HEK293T (cell line): ENCODE data around the gene RAE1.

ENCODE experiments used
- CTCF ChIA-PET: fragments of 350-600 bp; formaldehyde crosslinking; extraction: SDS; loops from one replicate; lab custom pipeline; 2021; ENCODE audit warnings: antibody characterized with exemption, inconsistent platforms; lab: Yijun Ruan, JAX
- POLR2A ChIA-PET: fragments of 350-600 bp; formaldehyde crosslinking; extraction: SDS; loops from one replicate; lab custom pipeline; 2020; ENCODE audit warnings: antibody characterized with exemption, inconsistent platforms; lab: Yijun Ruan, JAX
- DNase-seq: peaks from one replicate; pipeline ENCODE4 v3.0.0; 2012; ENCODE audit warnings: mixed read lengths; ENCODE audit errors: extremely low spot score
- ARNT ChIP-seq: fragments of 450-650 bp; IDR thresholded peaks from 2 replicates; pipeline ENCODE4 v1.6.1; 2017; ENCODE audit warnings: mild to moderate bottlenecking
- BHLHE40 ChIP-seq: fragments of 450-650 bp; IDR thresholded peaks from 2 replicates; pipeline ENCODE4 v1.6.1; 2016; ENCODE audit warnings: mild to moderate bottlenecking, moderate library complexity, borderline replicate concordance
- CTBP1 ChIP-seq: fragments of 450-650 bp; IDR thresholded peaks from 2 replicates; pipeline ENCODE4 v1.6.1; 2016; ENCODE audit warnings: borderline replicate concordance
- ELF4 ChIP-seq: fragments of 450-650 bp; IDR thresholded peaks from 2 replicates; pipeline ENCODE4 v1.6.1; 2017; ENCODE audit warnings: antibody characterized with exemption
- FOXA1 ChIP-seq: fragments of 450-650 bp; IDR thresholded peaks from 2 replicates; pipeline ENCODE4 v1.6.1; 2016; ENCODE audit warnings: mild to moderate bottlenecking
- FOXK2 ChIP-seq: fragments of 450-650 bp; IDR thresholded peaks from 2 replicates; pipeline ENCODE4 v1.6.1; 2016; ENCODE audit warnings: mild to moderate bottlenecking
- FOXM1 ChIP-seq: fragments of 450-650 bp; IDR thresholded peaks from 2 replicates; pipeline ENCODE4 v1.6.1; 2017; ENCODE audit warnings: mild to moderate bottlenecking, borderline replicate concordance
- HDGF ChIP-seq: fragments of 450-650 bp; IDR thresholded peaks from 2 replicates; pipeline ENCODE4 v1.6.1; 2017; ENCODE audit warnings: antibody characterized with exemption, borderline replicate concordance
- L3MBTL2 ChIP-seq: fragments of 450-650 bp; conservative IDR thresholded peaks from 2 replicates; pipeline ENCODE4 v1.6.1; 2016; ENCODE audit warnings: mild to moderate bottlenecking
- LEF1 ChIP-seq: fragments of 450-650 bp; IDR thresholded peaks from 2 replicates; pipeline ENCODE4 v1.6.1; 2017; ENCODE audit warnings: mild to moderate bottlenecking, borderline replicate concordance
- NFRKB ChIP-seq: fragments of 450-650 bp; IDR thresholded peaks from 2 replicates; pipeline ENCODE4 v1.6.1; 2016; ENCODE audit warnings: mild to moderate bottlenecking, moderate library complexity
- PKNOX1 ChIP-seq: fragments of 450-650 bp; IDR thresholded peaks from 2 replicates; pipeline ENCODE4 v1.6.1; 2016
- SP1 ChIP-seq: fragments of 450-650 bp; IDR thresholded peaks from 2 replicates; pipeline ENCODE4 v1.6.1; 2017
- SUZ12 ChIP-seq: fragments of 450-650 bp; IDR thresholded peaks from 2 replicates; pipeline ENCODE4 v1.6.1; 2016; ENCODE audit warnings: mild to moderate bottlenecking
- TARDBP ChIP-seq: fragments of 450-650 bp; IDR thresholded peaks from 2 replicates; pipeline ENCODE4 v1.6.1; 2016
- ZNF384 ChIP-seq: fragments of 450-650 bp; IDR thresholded peaks from 2 replicates; pipeline ENCODE4 v1.6.1; 2016

Gene RAE1

GRCh38 chr20:57384953-57385761 lies 34.1 kb downstream of the RAE1 start:
- ChIA-PET POLR2A (interaction anchor here (1.3 kb wide), 1 partner anchor 9 kb away, joined by 3 read pairs; no protein-coding TSS in a partner anchor), CTCF (no interaction called here)
- DNase-seq = no peak
- TF ChIP-seq BHLHE40 (no peak), HDGF (no peak), SP1 (no peak), LEF1 (no peak), ARNT (no peak), ZNF384 (no peak), SUZ12 (no peak), FOXK2 (no peak), CTBP1 (no peak), ELF4 (no peak), NFRKB (no peak), TARDBP (no peak), FOXA1 (no peak)

- CTCF ChIA-PET = no interaction called here
- POLR2A ChIA-PET = interaction anchor here (1.3 kb wide), 1 partner anchor 9 kb away, joined by 3 read pairs; no protein-coding TSS in a partner anchor
- TF ChIP-seq LEF1 (no peak), ARNT (no peak), FOXK2 (no peak), L3MBTL2 (no peak), SP1 (no peak), ZNF384 (no peak), FOXA1 (no peak), FOXM1 (no peak), ELF4 (no peak), SUZ12 (no peak), BHLHE40 (no peak), PKNOX1 (no peak), NFRKB (no peak), CTBP1 (no peak), TARDBP (no peak), HDGF (no peak)
- no peak for DNase-seq
Observed at GRCh38 chr20:57385940-57386339, 34.9 kb downstream of the RAE1 start.

- ChIA-PET CTCF (no interaction called here), POLR2A (no interaction called here)
Observed at GRCh38 chr20:57386762-57387161, 35.7 kb downstream of the RAE1 start.

GRCh38 chr20:57387463-57387862 lies 36.4 kb downstream of the RAE1 start:
- ChIA-PET CTCF (interaction anchor here (0.6 kb wide), 1 partner anchor 20 kb away, joined by 3 read pairs; no protein-coding TSS in a partner anchor), POLR2A (no interaction called here)
- DNase-seq = no peak
- TF ChIP-seq BHLHE40 = no peak
- no peak for TF ChIP-seq ARNT
- TF ChIP-seq NFRKB = no peak
- no peak for TF ChIP-seq FOXM1
- no peak for TF ChIP-seq SUZ12
- TF ChIP-seq PKNOX1 = no peak
- no peak for TF ChIP-seq TARDBP
- no peak for TF ChIP-seq FOXA1
- no peak for TF ChIP-seq LEF1
- TF ChIP-seq L3MBTL2 = no peak
- no peak for TF ChIP-seq ZNF384
- no peak for TF ChIP-seq CTBP1
- no peak for TF ChIP-seq ELF4
- no peak for TF ChIP-seq FOXK2
- no peak for TF ChIP-seq SP1
- no peak for TF ChIP-seq HDGF

More at GRCh38 chr20:57386762-57387161, 35.7 kb downstream of the RAE1 start:
- no peak for TF ChIP-seq TARDBP
- no peak for TF ChIP-seq FOXA1
- no peak for TF ChIP-seq FOXM1
- no peak for TF ChIP-seq BHLHE40
- TF ChIP-seq NFRKB = no peak
- no peak for TF ChIP-seq LEF1
- TF ChIP-seq SUZ12 = no peak
- TF ChIP-seq ZNF384 = no peak
- no peak for DNase-seq

- ChIA-PET POLR2A (interaction anchor here (0.6 kb wide), 1 partner anchor 19 kb away, joined by 3 read pairs; no protein-coding TSS in a partner anchor), CTCF (interaction anchor here (0.6 kb wide), 1 partner anchor 19 kb away, joined by 3 read pairs; no protein-coding TSS in a partner anchor)
- DNase-seq = no peak
- TF ChIP-seq HDGF (no peak), ELF4 (no peak), FOXM1 (no peak), SUZ12 (no peak), ZNF384 (no peak), TARDBP (no peak), ARNT (no peak), LEF1 (no peak)
Observed at GRCh38 chr20:57387945-57388371, 36.9 kb downstream of the RAE1 start.

GRCh38 chr20:57388953-57389694 lies 38.1 kb downstream of the RAE1 start:
- CTCF ChIA-PET = interaction anchor here (1.6 kb wide), 1 partner anchor 10 kb away, joined by 5 read pairs; no protein-coding TSS in a partner anchor
- POLR2A ChIA-PET = interaction anchor here (2.3 kb wide), 1 partner anchor 112 kb away, joined by 6 read pairs; no protein-coding TSS in a partner anchor
- TF ChIP-seq TARDBP = no peak
- peak; percentile 57; the same call in 1 of the 2 replicates for TF ChIP-seq ZNF384
- TF ChIP-seq LEF1 = 0 out of 2 replicates have a peak, but pooled peaks have one; percentile 27
- TF ChIP-seq FOXM1 = peak; percentile 70
- DNase-seq = peak; percentile 58
